Stimulated activated CD8-positive, alpha-beta memory T cell treated with anti-CD3 and anti-CD28 coated beads, Interleukin-7, amount 100 ng/mL, for 4 hours (primary cell): ENCODE measurements around the gene ARL6IP5.

Source experiments
- DNase-seq, 2 donors: peaks; one replicate each; pipeline ENCODE4 v3.0.0-alpha.2; 2020; ENCODE audit warnings: low read depth in 2 of 2

Gene ARL6IP5

DNA sequence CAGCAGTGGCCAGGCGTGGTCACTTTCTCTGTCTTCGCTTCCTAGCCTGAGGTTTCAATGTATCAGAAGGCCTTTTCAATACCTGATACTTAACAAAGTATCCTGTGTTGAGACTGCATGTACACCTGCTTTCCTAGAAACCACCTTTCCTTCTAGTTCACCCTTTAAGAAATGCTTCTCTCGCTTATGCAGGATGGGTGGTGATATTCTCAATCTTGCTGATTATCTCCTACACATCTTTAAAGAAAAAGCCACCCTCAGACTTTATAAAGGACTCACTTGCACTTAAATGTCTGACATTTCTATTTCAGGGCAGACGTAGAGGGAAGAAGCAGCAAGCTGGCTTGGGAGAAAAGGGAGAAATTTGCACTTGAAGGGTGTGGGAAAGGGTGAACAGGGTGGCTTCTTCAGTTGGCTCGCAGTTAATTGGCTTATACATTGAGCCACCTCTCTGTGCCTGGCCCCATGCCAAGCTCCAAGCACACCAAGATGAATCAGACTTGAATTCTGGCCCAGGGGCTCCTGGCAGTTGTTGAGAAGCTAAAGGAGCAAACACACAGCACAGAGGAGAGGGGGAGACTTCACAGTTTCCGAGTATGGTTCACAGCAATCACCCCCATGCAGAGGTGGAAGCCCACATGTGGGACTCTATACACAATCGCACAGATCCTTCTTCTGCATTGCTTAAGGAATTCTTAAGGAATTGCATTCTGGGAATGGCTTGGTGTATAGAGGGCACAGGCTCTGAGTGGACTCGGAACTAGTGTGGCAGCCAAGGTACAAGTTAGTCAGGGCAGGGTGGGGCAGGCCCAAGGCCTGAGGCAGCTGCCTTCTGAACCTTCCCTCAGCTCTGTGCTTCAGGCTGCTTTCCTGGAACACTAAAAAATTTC, 1.3 kb downstream of the ARL6IP5 start:
- DNase-seq: peak; percentile 67 to 68

- no peak for DNase-seq
These were observed 2.5 kb downstream of the ARL6IP5 start for GRCh38 chr3:69087030-69087791.

DNA sequence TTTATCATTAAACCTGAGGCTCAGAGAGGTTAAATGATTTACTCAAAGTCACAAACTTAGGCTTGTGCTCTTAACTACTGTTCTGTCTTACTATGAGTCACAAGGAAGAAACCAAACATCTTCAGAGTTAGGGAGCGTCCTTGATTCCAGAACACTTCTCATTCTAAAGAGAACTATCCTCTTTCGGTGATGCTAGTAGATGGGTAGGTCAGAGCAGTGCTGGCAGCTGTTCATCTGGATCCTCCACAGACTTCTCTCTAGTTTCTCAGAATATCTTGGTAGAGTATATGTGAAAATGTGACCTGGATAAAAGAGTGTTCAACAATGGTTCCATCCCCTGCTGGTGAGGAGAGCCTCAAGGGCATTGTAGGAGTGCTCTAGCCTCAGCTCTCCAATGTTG, 3.3 kb downstream of the ARL6IP5 start:
- no peak for DNase-seq

- DNase-seq: no peak
These were observed 5.3 kb downstream of the ARL6IP5 start for GRCh38 chr3:69090021-69090420.

- no peak for DNase-seq
These were observed 6.8 kb downstream of the ARL6IP5 start for GRCh38 chr3:69091389-69092029.

GRCh38 chr3:69092030-69092516, 7.3 kb downstream of the ARL6IP5 start:
- DNase-seq: no peak

- no peak for DNase-seq
These were observed 9.9 kb downstream of the ARL6IP5 start for GRCh38 chr3:69094467-69095205.

DNA sequence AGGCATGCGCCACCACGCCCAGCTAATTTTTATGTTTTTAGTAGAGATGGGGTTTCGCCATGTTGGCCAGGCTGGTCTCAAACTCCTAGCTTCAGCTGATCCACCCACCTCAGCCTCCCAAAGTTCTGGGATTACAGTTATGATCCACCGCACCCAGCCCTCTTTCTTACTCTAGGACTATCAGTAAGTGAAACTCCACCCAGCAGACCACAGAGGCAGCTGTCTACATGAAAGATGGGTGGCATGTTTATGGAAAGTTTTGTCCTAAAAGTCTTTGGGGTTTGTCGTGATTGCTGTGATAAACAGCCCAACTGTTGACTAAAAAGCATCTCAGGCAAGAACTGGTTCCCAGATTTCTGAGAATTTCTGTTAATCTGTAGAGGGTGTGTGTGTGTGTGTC, 10.9 kb downstream of the ARL6IP5 start:
- no peak for DNase-seq

DNA sequence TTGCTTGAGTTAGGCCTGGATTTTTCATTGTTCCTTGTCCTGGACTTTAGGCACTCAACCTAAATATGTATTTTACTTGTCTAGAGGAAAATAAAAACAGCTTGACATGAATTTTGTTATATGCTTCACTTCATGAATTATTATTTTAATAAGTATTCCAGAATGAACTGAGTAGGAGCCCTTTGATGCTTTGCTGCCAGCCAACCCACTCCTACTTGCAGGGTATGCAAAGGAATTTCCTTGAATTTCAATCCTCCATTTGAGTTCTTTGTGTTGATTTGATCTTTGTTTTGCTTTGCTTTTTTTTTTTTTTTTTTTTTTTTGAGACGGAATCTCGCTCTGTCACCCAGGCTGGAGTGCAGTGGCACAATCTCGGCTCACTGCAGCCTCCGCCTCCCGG, 11.6 kb downstream of the ARL6IP5 start:
- no peak for DNase-seq

DNA sequence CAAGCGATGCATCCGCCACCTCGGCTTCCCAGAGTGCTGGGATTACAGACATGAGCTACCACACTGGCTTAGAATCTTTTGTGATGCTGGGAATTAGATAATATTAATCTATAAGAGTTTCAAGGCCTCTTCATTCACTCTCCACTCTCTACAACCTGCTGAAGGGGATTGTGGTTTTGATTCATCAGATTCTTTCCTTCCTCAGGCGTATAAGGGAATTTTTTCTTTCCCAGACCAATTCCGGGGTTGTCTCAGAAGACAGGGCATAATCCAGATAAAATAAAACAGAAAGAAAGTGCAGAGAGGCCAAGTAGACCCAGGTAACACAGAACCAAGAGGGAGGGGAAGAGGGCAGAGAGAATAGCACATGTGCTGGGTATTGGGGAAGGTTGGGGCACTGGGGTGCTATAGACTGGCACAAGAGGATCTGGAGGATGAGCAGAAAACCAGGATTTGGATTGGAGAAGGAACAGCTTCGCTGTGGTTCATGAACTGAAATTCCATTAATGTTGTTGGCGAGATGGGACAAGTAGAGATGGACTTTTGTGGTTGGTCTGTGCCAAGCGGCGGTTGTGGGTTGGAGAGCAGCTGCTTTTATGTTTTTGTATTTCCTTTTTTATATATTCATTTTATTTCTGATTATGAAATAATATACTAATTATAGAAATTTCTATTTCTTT, 12.8 kb downstream of the ARL6IP5 start:
- DNase-seq: no peak

GRCh38 chr3:69099576-69099975, 14.8 kb downstream of the ARL6IP5 start:
- no peak for DNase-seq

GRCh38 chr3:69102384-69102783, 17.6 kb downstream of the ARL6IP5 start:
- DNase-seq: no peak

DNA sequence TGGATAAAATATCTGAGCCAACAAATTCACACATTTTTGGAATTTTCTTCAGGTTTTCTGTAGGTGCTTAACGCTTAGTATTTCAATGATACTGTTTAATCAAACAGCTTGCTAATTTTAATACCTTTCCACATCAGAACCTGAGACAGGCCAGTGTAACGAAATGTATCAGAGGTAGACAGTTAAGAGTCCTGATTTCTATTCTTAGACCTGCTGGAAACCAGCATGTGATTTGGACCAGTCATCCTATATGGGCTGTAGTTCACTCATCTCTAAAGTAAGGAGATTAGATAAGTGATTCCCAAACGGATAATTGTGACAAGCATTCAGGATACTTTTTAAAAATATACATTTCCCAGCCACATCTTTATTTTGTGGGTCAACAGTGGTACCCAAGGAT, 18.4 kb downstream of the ARL6IP5 start:
- DNase-seq: no peak

GRCh38 chr3:69104586-69104985, 19.8 kb downstream of the ARL6IP5 start:
- DNase-seq: no peak

GRCh38 chr3:69105320-69105719, 20.6 kb downstream of the ARL6IP5 start:
- DNase-seq: no peak

DNA sequence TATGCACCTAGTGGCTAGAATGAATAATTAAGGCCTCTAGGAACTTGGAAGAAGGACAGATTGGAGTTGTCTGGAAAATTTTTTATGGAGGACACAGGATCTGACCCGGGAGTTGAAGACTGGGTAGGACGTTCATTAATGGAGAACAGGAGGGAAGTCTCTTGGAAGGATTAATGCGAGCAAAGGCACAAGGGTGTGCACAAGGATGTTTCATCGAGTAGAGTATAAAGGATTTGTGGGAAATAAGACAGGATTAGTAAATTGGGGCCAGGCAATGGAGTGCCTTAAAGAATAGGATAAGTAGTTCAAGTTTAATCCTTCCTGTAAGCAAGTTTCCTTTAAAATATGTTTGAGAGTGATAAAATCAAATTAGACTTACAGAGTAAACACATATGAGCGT, 23.1 kb downstream of the ARL6IP5 start:
- DNase-seq: no peak

- DNase-seq: no peak
These were observed 24.1 kb downstream of the ARL6IP5 start for GRCh38 chr3:69108811-69109210.

- DNase-seq: no peak
These were observed 26.3 kb downstream of the ARL6IP5 start for GRCh38 chr3:69110941-69111546.

DNA sequence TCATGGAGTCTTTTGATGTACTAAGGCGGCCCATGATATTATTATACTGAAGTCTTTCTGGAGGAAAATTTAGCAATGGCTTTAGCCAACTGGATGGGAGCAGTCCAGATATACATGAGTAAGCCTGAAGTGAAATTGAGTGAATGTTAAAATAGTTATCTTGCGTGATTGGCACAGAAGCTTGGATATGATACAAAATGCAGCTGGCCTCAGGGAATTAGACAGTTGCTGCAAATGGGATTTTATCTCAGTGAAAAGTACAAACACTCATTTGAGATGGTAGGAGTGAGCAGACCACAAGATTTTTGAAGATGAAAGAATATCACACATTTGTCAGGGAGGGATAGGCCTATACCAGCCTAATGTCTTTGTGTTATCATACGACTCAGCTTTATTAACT, 28.8 kb downstream of the ARL6IP5 start:
- no peak for DNase-seq

GRCh38 chr3:69115731-69116130, 31.0 kb downstream of the ARL6IP5 start:
- DNase-seq: no peak

DNA sequence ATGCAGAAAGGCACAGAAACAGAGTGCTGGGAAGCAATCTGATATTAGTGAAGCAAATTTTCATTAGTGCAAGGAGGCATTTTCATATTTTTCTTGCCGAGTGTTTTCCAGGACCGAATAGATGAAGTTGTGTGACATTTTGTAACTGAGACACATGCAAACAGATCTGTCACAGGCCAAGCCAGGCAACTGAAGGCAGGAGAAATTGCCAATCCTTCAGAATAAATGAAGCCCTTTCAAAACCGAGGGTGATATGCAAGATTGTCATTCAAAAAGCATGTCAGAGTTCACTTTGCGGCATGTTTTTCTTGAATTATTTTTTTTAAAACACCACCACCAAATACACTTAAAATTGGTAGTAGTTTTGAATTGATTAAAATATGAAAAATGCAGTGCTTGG, 31.4 kb downstream of the ARL6IP5 start:
- no peak for DNase-seq
